GM12891 (cell line): Measurements from ENCODE around the gene EDNRA.

ENCODE experiments used
- PAX5 ChIP-seq: IDR thresholded peaks from 2 replicates; pipeline ENCODE4 v1.6.1; 2011; ENCODE audit warnings: low read length, moderate library complexity, mild to moderate bottlenecking; ENCODE audit not compliant: insufficient read depth, severe bottlenecking
- POLR2A ChIP-seq: IDR thresholded peaks from 2 replicates; pipeline ENCODE4 v1.6.1; 2011; ENCODE audit warnings: low read depth, low read length, control low read depth
- POLR2AphosphoS5 ChIP-seq: IDR thresholded peaks from 2 replicates; pipeline ENCODE4 v1.6.1; 2011; ENCODE audit warnings: low read depth, low read length, control low read depth
- TAF1 ChIP-seq: IDR thresholded peaks from 2 replicates; pipeline ENCODE4 v1.6.1; 2011; ENCODE audit warnings: low read depth, low read length, control low read depth

DNA sequence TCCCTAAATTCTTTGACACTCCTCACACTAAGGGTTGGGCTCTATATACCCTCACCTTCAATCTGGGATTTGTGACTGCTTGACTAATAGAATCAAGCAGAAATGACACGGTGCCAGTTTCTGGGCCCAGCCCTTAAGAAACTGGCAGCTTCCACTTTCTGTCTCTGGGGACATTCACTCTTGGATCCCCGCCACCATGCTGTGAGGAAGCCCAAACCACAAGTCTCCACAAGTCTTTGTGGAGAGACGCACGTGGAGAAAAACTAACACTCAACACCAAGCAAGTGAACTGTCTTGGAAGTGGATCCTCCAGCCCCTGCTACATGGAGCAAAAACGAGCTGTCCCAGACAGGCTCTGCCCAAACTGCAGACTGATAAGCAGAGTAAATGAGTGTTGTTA lies 1.1 kb upstream of the EDNRA start:
- TF ChIP-seq POLR2AphosphoS5 (no peak), POLR2A (no peak), TAF1 (no peak), PAX5 (no peak)
